Kasumi-1 (cell line): ENCODE measurements around the gene CCDC88A.
A peak's percentile ranks its signal among the peaks of the same experiment; 100 is the strongest.
"Not testable (repeated sequence)": the region's sequence is repeated elsewhere in the genome, so short reads cannot be mapped to it uniquely, and the experiment has no call there.

Experiments
- DNase-seq, 2 experiments: peaks; one replicate each; lab custom pipeline; 2025; lab: John Stamatoyannopoulos, UW

CCDC88A gene

GRCh38 chr2:55384786-55385185, 34.9 kb downstream of the CCDC88A start:
- DNase-seq, result no peak

GRCh38 chr2:55371376-55371775, 48.3 kb downstream of the CCDC88A start:
- DNase-seq, result no peak

- no peak for DNase-seq
Measured at GRCh38 chr2:55370208-55370607, 49.4 kb downstream of the CCDC88A start.

- peak; percentile 92 to 96 for DNase-seq
Measured at GRCh38 chr2:55365303-55365702, 54.4 kb downstream of the CCDC88A start.

GRCh38 chr2:55364189-55365055, 55.2 kb downstream of the CCDC88A start:
- peak; percentile 11 to 13 for DNase-seq

- no peak for DNase-seq
Measured at GRCh38 chr2:55363636-55364035, 56.0 kb downstream of the CCDC88A start.

- DNase-seq, result no peak
Measured at GRCh38 chr2:55361465-55362189, 58.0 kb downstream of the CCDC88A start.

GRCh38 chr2:55358451-55358850, 61.2 kb downstream of the CCDC88A start:
- DNase-seq, result no peak

GRCh38 chr2:55357927-55358326, 61.7 kb downstream of the CCDC88A start:
- DNase-seq, result no peak

- no peak for DNase-seq
Measured at GRCh38 chr2:55357164-55357563, 62.5 kb downstream of the CCDC88A start.

- DNase-seq, result not testable (repeated sequence)
Measured at GRCh38 chr2:55356136-55356535, 63.5 kb downstream of the CCDC88A start.

- no peak for DNase-seq
Measured at GRCh38 chr2:55355451-55355850, 64.2 kb downstream of the CCDC88A start.

GRCh38 chr2:55351672-55352071, 68.0 kb downstream of the CCDC88A start:
- DNase-seq, result no peak

- DNase-seq, result no peak
Measured at GRCh38 chr2:55345064-55345463, 74.6 kb downstream of the CCDC88A start.

- no peak for DNase-seq
Measured at GRCh38 chr2:55338268-55338667, 81.4 kb downstream of the CCDC88A start.

GRCh38 chr2:55334728-55335127, 84.9 kb downstream of the CCDC88A start:
- no peak for DNase-seq

GRCh38 chr2:55330541-55331297, 88.9 kb downstream of the CCDC88A start:
- no peak for DNase-seq

- no peak for DNase-seq
Measured at GRCh38 chr2:55327470-55328230, 92.0 kb downstream of the CCDC88A start.

- no peak for DNase-seq
Measured at GRCh38 chr2:55314985-55315384, 104.7 kb downstream of the CCDC88A start.

- peak in 1 of 2 experiments; percentile 34 for DNase-seq
Measured at GRCh38 chr2:55311444-55311870, 108.2 kb downstream of the CCDC88A start.

GRCh38 chr2:55309446-55309845, 110.2 kb downstream of the CCDC88A start:
- DNase-seq, result no peak

GRCh38 chr2:55302241-55302640, 117.4 kb downstream of the CCDC88A start:
- no peak for DNase-seq
